SK-N-SH (cell line): ENCODE data around the gene RASA3. TPM values are rescaled to one million over a fixed set of nuclear protein-coding genes. Genes with fewer than 3 reads are reported as not detected.

Source experiments
- CTCF ChIA-PET: fragments of 300-600, 350-600 bp; formaldehyde crosslinking; extraction: SDS; loops from one replicate; lab custom pipeline; 2021; lab: Yijun Ruan, JAX
- POLR2A ChIA-PET: fragments of 350-600 bp; sonication (Branson Sonifier 250); formaldehyde crosslinking; extraction: SDS; loops from one replicate; lab custom pipeline; 2020; ENCODE audit warnings: antibody characterized with exemption, inconsistent platforms; lab: Yijun Ruan, JAX
- DNase-seq: peaks from one replicate; pipeline ENCODE4 v3.0.0; 2012
- H2AFZ ChIP-seq: fragments of 200-600 bp; sonication (generic); 2 replicates; pipeline ENCODE4 v1.8.1; 2016; ENCODE audit warnings: antibody characterized with exemption, mild to moderate bottlenecking, low read depth
- H3F3A ChIP-seq: fragments of 200-600 bp; sonication (generic); replicated peaks from 2 replicates; pipeline ENCODE3; 2016; ENCODE audit warnings: antibody characterized with exemption, mild to moderate bottlenecking; ENCODE audit not compliant: insufficient read depth
- H3K27ac ChIP-seq, 2 experiments: fragments of 200-500 bp in 1 of 2; fragments of 200-600 bp in 1 of 2; sonication (Bioruptor generic) in 1 of 2; sonication (generic), shearing (Covaris generic) in 1 of 2; 2 replicates each; pipeline versions ENCODE4 v1.5.1 to v1.6.1; 2014 to 2016; ENCODE audit warnings: low read depth in 2 of 2, inconsistent platforms in 1 of 2, low read length in 1 of 2, mild to moderate bottlenecking in 1 of 2, mixed read lengths in 1 of 2
- H3K27me3 ChIP-seq: fragments of 200-600 bp; sonication (generic), shearing (Covaris generic); 2 replicates; pipeline ENCODE4 v1.6.1; 2016; ENCODE audit warnings: mixed run types; ENCODE audit not compliant: insufficient read depth
- H3K36me3 ChIP-seq, 2 experiments: fragments of 200-500 bp in 1 of 2; fragments of 200-600 bp in 1 of 2; sonication (Bioruptor generic) in 1 of 2; sonication (generic) in 1 of 2; replicated peaks in 1 of 2; 2 replicates each; pipeline versions ENCODE3 to v1.5.1; 2014 to 2016; ENCODE audit warnings: low read length in 1 of 2, mild to moderate bottlenecking in 1 of 2; ENCODE audit not compliant: insufficient read depth in 2 of 2, control insufficient read depth in 1 of 2
- H3K4me1 ChIP-seq, 2 experiments: fragments of 200-500 bp in 1 of 2; fragments of 200-600 bp in 1 of 2; sonication (Bioruptor generic) in 1 of 2; sonication (generic), shearing (Covaris generic) in 1 of 2; 2 replicates each; pipeline versions ENCODE4 v1.5.1 to v1.6.1; 2014 to 2016; ENCODE audit warnings: low read depth in 1 of 2, low read length in 1 of 2, mixed run types in 1 of 2; ENCODE audit not compliant: insufficient read depth in 2 of 2, control insufficient read depth in 1 of 2
- H3K4me2 ChIP-seq: fragments of 200-600 bp; sonication (generic), shearing (Covaris generic); 2 replicates; pipeline ENCODE4 v1.6.1; 2017; ENCODE audit warnings: mixed run types
- H3K4me3 ChIP-seq, 2 experiments: fragments of 200-500 bp in 1 of 2; fragments of 200-600 bp in 1 of 2; sonication (Bioruptor generic) in 1 of 2; sonication (generic), shearing (Covaris generic) in 1 of 2; 2 replicates each; pipeline versions ENCODE4 v1.5.1 to v1.8.1; 2014 to 2016; ENCODE audit warnings: low read depth in 2 of 2, inconsistent platforms in 1 of 2, low read length in 1 of 2, mild to moderate bottlenecking in 1 of 2, mixed read lengths in 1 of 2, moderate library complexity in 1 of 2
- H3K79me2 ChIP-seq: fragments of 200-600 bp; sonication (generic); 2 replicates; pipeline ENCODE4 v1.8.1; 2017; ENCODE audit warnings: mild to moderate bottlenecking; ENCODE audit not compliant: insufficient read depth
- H3K9ac ChIP-seq: fragments of 200-600 bp; sonication (generic); 2 replicates; pipeline ENCODE4 v1.6.1; 2017; ENCODE audit warnings: mixed run types
- H3K9me2 ChIP-seq: fragments of 200-600 bp; sonication (generic); 2 replicates; pipeline ENCODE4 v1.6.1; 2017; ENCODE audit warnings: mixed run types
- H3K9me3 ChIP-seq: fragments of 200-600 bp; sonication (generic); 2 replicates; pipeline ENCODE4 v1.6.1; 2017; ENCODE audit warnings: mixed run types, mild to moderate bottlenecking, moderate library complexity
- H4K20me1 ChIP-seq: fragments of 200-600 bp; sonication (generic); 2 replicates; pipeline ENCODE4 v1.6.1; 2017; ENCODE audit warnings: mild to moderate bottlenecking, mixed run types; ENCODE audit not compliant: insufficient read depth
- EP300 ChIP-seq, 2 experiments: IDR thresholded peaks; 2 replicates each; pipeline versions ENCODE4 v1.4.0 to v1.6.1; 2012; ENCODE audit warnings: borderline replicate concordance in 1 of 2, low read depth in 1 of 2, low read length in 1 of 2
- EZH2phosphoT487 ChIP-seq: fragments of 200-600 bp; sonication (generic); IDR thresholded peaks from 2 replicates; pipeline ENCODE4 v1.6.1; 2017; ENCODE audit warnings: low read depth, mixed run types, mild to moderate bottlenecking, antibody characterized with exemption, moderate library complexity, borderline replicate concordance
- FOSL2 ChIP-seq: IDR thresholded peaks from 2 replicates; pipeline ENCODE4 v1.4.0; 2012; ENCODE audit warnings: low read depth, mild to moderate bottlenecking, moderate library complexity, borderline replicate concordance
- GATA2 ChIP-seq: sonication (generic); formaldehyde crosslinking; IDR thresholded peaks from 2 replicates; pipeline ENCODE4 v1.5.0; 2020; ENCODE audit warnings: mild to moderate bottlenecking, missing genetic modification reagents
- JUND ChIP-seq: IDR thresholded peaks from 2 replicates; pipeline ENCODE4 v1.4.0; 2012
- MXI1 ChIP-seq: IDR thresholded peaks from 2 replicates; pipeline ENCODE4 v1.6.1; 2012; ENCODE audit warnings: mild to moderate bottlenecking, low read depth, low read length, improper control_type of control experiment
- NFIC ChIP-seq: IDR thresholded peaks from 2 replicates; pipeline ENCODE4 v1.4.0; 2012; ENCODE audit warnings: borderline replicate concordance
- RCOR1 ChIP-seq: fragments of 150-350 bp; IDR thresholded peaks from 2 replicates; pipeline ENCODE4 v1.6.1; 2017; ENCODE audit warnings: antibody characterized with exemption, low read length
- RFX5 ChIP-seq: IDR thresholded peaks from 2 replicates; pipeline ENCODE4 v1.6.1; 2012; ENCODE audit warnings: mild to moderate bottlenecking, improper control_type of control experiment, low read length
- SIN3A ChIP-seq: IDR thresholded peaks from 2 replicates; pipeline ENCODE4 v1.6.1; 2012; ENCODE audit warnings: low read depth, mild to moderate bottlenecking, low read length, moderate library complexity, borderline replicate concordance
- SMC3 ChIP-seq: IDR thresholded peaks from 2 replicates; pipeline ENCODE4 v1.6.1; 2012; ENCODE audit warnings: low read depth, low read length, improper control_type of control experiment
- TAF1 ChIP-seq: IDR thresholded peaks from 2 replicates; pipeline ENCODE4 v1.6.1; 2012; ENCODE audit warnings: low read depth, mild to moderate bottlenecking, low read length, moderate library complexity, borderline replicate concordance
- TEAD4 ChIP-seq: IDR thresholded peaks from 2 replicates; pipeline ENCODE4 v1.4.0; 2012; ENCODE audit warnings: mild to moderate bottlenecking, borderline replicate concordance; ENCODE audit not compliant: insufficient read depth
- YY1 ChIP-seq: IDR thresholded peaks from 2 replicates; pipeline ENCODE4 v1.4.0; 2012; ENCODE audit warnings: low read depth, mild to moderate bottlenecking
- WGBS: methylation state at CpG from one replicate; pipeline ENCODE4 v1.1.6; 2017; ENCODE audit warnings: low lambda C conversion rate; 5-methylcytosine and 5-hydroxymethylcytosine counted together
- polyA plus RNA-seq, 3 experiments: library from polyadenylated mRNA; depleted of rRNA; stranded (reverse); fragments of >200 nt; gene quantifications; 2 replicates each; pipeline ENCODE4 v1.2.3, GENCODE V29; 2012
- TF ChIP-seq, protein P1 (sequence below): IDR thresholded peaks from 2 replicates; pipeline ENCODE4 v1.4.0; 2012; ENCODE audit warnings: low read depth, borderline replicate concordance
- TF ChIP-seq, protein P2 (sequence below): IDR thresholded peaks from 2 replicates; pipeline ENCODE4; 2012
- TF ChIP-seq, protein P3 (sequence below): fragments of 150-350 bp; IDR thresholded peaks from 2 replicates; pipeline ENCODE4 v1.6.1; 2017; ENCODE audit warnings: antibody characterized with exemption, low read length, low read depth, borderline replicate concordance
- TF ChIP-seq, protein P4 (sequence below): fragments of 200-600 bp; sonication (generic); IDR thresholded peaks from 2 replicates; pipeline ENCODE4 v1.6.1; 2017; ENCODE audit warnings: antibody characterized with exemption, mild to moderate bottlenecking, moderate library complexity
- TF ChIP-seq, protein P5 (sequence below): fragments of 150-350 bp; IDR thresholded peaks from 2 replicates; pipeline ENCODE4 v1.6.1; 2016; ENCODE audit warnings: mild to moderate bottlenecking, low read depth, low read length

RASA3 gene
- polyA plus RNA-seq, 1 of the 3 experiments (the other 2 are of a cell fraction), result 25.1 TPM

DNA sequence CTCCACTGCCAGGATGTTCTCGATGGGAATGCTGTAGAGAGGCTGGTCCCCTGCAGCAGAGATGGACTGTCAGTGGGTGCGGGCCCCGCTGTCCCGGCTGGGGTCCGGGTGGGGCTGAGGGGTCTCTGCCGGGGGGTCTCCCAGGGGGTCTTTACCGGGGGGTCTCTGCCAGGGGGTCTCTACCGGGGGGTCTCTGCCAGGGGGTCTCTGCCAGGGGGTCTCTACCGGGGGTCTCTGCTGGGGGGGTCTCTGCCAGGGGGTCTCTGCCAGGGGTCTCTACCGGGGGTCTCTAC is 132.9 kb downstream of the RASA3 start:
- Histone ChIP-seq H3K27ac (no peak overlapping the region), H2AFZ (no peak overlapping the region)
- TF ChIP-seq, protein P1, sequence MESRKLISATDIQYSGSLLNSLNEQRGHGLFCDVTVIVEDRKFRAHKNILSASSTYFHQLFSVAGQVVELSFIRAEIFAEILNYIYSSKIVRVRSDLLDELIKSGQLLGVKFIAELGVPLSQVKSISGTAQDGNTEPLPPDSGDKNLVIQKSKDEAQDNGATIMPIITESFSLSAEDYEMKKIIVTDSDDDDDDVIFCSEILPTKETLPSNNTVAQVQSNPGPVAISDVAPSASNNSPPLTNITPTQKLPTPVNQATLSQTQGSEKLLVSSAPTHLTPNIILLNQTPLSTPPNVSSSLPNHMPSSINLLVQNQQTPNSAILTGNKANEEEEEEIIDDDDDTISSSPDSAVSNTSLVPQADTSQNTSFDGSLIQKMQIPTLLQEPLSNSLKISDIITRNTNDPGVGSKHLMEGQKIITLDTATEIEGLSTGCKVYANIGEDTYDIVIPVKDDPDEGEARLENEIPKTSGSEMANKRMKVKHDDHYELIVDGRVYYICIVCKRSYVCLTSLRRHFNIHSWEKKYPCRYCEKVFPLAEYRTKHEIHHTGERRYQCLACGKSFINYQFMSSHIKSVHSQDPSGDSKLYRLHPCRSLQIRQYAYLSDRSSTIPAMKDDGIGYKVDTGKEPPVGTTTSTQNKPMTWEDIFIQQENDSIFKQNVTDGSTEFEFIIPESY, result no peak
- TF ChIP-seq RFX5 (no peak), YY1 (no peak), NFIC (no peak), TEAD4 (no peak), EZH2phosphoT487 (no peak), SMC3 (no peak), FOSL2 (no peak), EP300 (IDR thresholded peaks at IDR 0.05; ENCODE audit: borderline replicate concordance in 1 of 2, low read depth in 1 of 2, low read length in 1 of 2) (no peak), JUND (no peak), RCOR1 (no peak), MXI1 (no peak), TAF1 (no peak), SIN3A (no peak), GATA2 (no peak)
- TF ChIP-seq, protein P2, sequence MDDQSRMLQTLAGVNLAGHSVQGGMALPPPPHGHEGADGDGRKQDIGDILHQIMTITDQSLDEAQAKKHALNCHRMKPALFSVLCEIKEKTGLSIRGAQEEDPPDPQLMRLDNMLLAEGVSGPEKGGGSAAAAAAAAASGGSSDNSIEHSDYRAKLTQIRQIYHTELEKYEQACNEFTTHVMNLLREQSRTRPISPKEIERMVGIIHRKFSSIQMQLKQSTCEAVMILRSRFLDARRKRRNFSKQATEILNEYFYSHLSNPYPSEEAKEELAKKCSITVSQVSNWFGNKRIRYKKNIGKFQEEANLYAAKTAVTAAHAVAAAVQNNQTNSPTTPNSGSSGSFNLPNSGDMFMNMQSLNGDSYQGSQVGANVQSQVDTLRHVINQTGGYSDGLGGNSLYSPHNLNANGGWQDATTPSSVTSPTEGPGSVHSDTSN, result no peak
- TF ChIP-seq, protein P3, sequence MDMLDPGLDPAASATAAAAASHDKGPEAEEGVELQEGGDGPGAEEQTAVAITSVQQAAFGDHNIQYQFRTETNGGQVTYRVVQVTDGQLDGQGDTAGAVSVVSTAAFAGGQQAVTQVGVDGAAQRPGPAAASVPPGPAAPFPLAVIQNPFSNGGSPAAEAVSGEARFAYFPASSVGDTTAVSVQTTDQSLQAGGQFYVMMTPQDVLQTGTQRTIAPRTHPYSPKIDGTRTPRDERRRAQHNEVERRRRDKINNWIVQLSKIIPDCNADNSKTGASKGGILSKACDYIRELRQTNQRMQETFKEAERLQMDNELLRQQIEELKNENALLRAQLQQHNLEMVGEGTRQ, result no peak
- TF ChIP-seq, protein P4, sequence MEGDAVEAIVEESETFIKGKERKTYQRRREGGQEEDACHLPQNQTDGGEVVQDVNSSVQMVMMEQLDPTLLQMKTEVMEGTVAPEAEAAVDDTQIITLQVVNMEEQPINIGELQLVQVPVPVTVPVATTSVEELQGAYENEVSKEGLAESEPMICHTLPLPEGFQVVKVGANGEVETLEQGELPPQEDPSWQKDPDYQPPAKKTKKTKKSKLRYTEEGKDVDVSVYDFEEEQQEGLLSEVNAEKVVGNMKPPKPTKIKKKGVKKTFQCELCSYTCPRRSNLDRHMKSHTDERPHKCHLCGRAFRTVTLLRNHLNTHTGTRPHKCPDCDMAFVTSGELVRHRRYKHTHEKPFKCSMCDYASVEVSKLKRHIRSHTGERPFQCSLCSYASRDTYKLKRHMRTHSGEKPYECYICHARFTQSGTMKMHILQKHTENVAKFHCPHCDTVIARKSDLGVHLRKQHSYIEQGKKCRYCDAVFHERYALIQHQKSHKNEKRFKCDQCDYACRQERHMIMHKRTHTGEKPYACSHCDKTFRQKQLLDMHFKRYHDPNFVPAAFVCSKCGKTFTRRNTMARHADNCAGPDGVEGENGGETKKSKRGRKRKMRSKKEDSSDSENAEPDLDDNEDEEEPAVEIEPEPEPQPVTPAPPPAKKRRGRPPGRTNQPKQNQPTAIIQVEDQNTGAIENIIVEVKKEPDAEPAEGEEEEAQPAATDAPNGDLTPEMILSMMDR, result no peak
- TF ChIP-seq, protein P5, sequence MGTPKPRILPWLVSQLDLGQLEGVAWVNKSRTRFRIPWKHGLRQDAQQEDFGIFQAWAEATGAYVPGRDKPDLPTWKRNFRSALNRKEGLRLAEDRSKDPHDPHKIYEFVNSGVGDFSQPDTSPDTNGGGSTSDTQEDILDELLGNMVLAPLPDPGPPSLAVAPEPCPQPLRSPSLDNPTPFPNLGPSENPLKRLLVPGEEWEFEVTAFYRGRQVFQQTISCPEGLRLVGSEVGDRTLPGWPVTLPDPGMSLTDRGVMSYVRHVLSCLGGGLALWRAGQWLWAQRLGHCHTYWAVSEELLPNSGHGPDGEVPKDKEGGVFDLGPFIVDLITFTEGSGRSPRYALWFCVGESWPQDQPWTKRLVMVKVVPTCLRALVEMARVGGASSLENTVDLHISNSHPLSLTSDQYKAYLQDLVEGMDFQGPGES, result no peak
- TF ChIP-seq, all 33 proteins: peak for 0
- Histone ChIP-seq H3F3A (no peaks in the 10 kb centered on the region), H3K4me3 (no peak overlapping the region), H3K9ac (no peak overlapping the region), H4K20me1 (no peaks in the 10 kb centered on the region), H3K79me2 (no peaks in the 10 kb centered on the region), H3K4me1 (peaks cover 0 to 9% of the 10 kb centered on the region in 2 experiments; a peak in 1 of 4 replicates), H3K36me3 (peaks cover 3 to 41% of the 10 kb centered on the region in 2 experiments), H3K4me2 (no peak overlapping the region), H3K9me3 (no peaks in the 10 kb centered on the region), H3K27me3 (no peaks in the 10 kb centered on the region), H3K9me2 (no peaks in the 10 kb centered on the region)
- ChIA-PET POLR2A (no interaction called here), CTCF (no interaction called here)
- DNase-seq, result no peak
- WGBS, result no CpG with 5 or more reads among the region's 10 CpGs
